Lower leg skin (tissue), 4 donors: ENCODE results near the gene PKD2L2. TPM values are rescaled to one million over a fixed set of nuclear protein-coding genes. Genes with fewer than 3 reads are reported as not detected.
"Not testable (repeated sequence)": the region's sequence is repeated elsewhere in the genome, so short reads cannot be mapped to it uniquely, and the experiment has no call there.

ENCODE experiments used
- DNase-seq, 2 donors: peaks; one replicate each; pipeline ENCODE4 v3.0.0-alpha.2; 2019; ENCODE audit warnings: low spot score in 2 of 2
- H3K4me3 ChIP-seq: fragments of 200-600 bp; sonication (generic); 2 replicates; pipeline ENCODE4 v1.5.1; 2017; ENCODE audit warnings: mild to moderate bottlenecking, low read depth; ENCODE audit not compliant: poor library complexity, severe bottlenecking
- POLR2A ChIP-seq, 2 donors: fragments of 450-650 bp; IDR thresholded peaks; one replicate each; pipeline ENCODE4 v1.6.1; 2016 to 2017; ENCODE audit warnings: antibody characterized with exemption in 2 of 2, mild to moderate bottlenecking in 1 of 2, moderate library complexity in 1 of 2
- WGBS, 2 donors: methylation state at CpG; one replicate each; pipeline ENCODE4 v1.1.5; 2018; 5-methylcytosine and 5-hydroxymethylcytosine counted together
- intact Hi-C: fragments of 100-400 bp; cut with DNase I; formaldehyde crosslinking; loops from one replicate; pipeline ENCODE4 v1.15.0; 2023; ENCODE audit warnings: low total_unique reads
- total RNA-seq, 4 donors: library from RNA; depleted of rRNA; stranded (reverse); fragments of >200 nt; gene quantifications; one replicate each; pipeline ENCODE4 v1.1.0, GENCODE V29; 2016
- TF ChIP-seq, protein P1 (sequence below), 3 donors: fragments of 450-650 bp; IDR thresholded peaks; one replicate each; pipeline ENCODE4 v1.5.1; 2016; ENCODE audit warnings: antibody characterized with exemption in 3 of 3, mild to moderate bottlenecking in 3 of 3, moderate library complexity in 2 of 3

Gene PKD2L2
- total RNA-seq, 4 donors from 2014 or later: not detected

DNA sequence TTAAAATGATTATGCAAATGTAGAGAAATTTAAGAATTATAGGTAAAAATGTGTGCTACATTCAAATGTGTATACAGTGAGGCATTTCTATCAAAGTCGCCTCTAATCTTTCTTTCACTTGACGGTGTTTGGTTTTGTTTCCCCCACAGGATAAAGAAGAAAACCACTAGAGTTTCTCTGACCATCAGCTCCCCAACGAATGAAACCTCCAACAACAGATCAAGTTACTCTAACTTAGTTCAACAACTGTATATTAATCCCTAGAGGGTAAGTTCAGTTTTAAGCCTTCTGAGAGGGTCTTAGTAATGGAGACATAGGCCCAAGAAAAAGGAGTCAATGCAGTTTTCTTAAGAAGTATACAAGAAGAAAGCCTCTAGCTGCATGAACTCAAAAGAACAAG lies 33.1 kb upstream of the PKD2L2 start:
- TF ChIP-seq POLR2A (IDR thresholded peaks at IDR 0.05): no peak
- TF ChIP-seq, protein P1, sequence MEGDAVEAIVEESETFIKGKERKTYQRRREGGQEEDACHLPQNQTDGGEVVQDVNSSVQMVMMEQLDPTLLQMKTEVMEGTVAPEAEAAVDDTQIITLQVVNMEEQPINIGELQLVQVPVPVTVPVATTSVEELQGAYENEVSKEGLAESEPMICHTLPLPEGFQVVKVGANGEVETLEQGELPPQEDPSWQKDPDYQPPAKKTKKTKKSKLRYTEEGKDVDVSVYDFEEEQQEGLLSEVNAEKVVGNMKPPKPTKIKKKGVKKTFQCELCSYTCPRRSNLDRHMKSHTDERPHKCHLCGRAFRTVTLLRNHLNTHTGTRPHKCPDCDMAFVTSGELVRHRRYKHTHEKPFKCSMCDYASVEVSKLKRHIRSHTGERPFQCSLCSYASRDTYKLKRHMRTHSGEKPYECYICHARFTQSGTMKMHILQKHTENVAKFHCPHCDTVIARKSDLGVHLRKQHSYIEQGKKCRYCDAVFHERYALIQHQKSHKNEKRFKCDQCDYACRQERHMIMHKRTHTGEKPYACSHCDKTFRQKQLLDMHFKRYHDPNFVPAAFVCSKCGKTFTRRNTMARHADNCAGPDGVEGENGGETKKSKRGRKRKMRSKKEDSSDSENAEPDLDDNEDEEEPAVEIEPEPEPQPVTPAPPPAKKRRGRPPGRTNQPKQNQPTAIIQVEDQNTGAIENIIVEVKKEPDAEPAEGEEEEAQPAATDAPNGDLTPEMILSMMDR (IDR thresholded peaks at IDR 0.05): no peak
- intact Hi-C loops: no loop called here
- H3K4me3 ChIP-seq: no peak overlapping the region
- no peak for DNase-seq
- 77 to 87% methylated on average over 3 of the region's 3 CpGs for WGBS, 2 donors

DNA sequence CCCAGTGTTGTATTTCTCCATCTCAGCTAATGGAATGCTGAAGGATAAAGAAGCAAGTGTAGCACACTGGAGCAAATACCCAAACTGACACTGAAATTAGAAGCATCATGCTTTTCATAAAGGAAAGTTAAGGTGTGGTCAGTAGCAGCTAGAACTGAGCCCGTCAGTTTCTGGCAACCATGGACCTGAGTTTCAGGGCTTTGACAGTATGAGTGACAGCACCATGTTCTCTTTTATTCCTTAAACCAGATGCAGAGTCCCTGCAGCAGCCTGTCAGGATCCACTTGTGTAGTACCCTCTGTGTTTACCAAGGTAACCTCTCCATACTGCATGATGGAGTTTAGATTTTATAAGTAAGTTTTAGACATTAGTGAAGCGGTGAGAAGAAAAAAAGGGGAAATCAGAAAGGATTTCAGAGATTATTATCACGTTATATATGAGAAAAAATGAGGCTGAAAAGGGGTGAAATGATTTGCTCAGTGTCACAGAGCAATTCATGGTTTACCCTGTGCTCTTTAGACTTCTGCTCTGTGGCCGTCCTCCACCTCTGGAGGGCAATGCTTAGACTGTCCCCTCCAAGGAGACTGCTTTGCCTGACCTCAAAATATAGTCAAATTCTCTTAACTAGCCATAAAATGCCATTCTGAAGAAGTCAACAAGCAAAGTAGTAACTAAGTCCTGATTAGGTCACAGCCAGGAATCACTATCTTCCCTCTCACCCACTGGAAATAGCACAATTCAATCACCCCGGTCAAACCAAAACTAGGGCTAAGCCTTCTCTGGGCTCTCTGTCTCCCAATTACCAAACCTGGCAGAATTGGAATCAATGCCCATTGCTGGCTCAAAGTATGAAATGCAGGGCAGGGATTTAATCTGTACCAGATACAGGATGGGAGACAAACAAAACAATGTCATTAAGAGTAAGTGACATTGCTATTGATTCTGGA lies 32.1 kb upstream of the PKD2L2 start:
- no peak for DNase-seq
- H3K4me3 ChIP-seq: no peak overlapping the region
- intact Hi-C loops: no loop called here
- TF ChIP-seq POLR2A (IDR thresholded peaks at IDR 0.05): no peak
- TF ChIP-seq, protein P1 (IDR thresholded peaks at IDR 0.05): no peak
- WGBS, 2 donors: 81 to 82% methylated on average over 5 of the region's 5 CpGs

DNA sequence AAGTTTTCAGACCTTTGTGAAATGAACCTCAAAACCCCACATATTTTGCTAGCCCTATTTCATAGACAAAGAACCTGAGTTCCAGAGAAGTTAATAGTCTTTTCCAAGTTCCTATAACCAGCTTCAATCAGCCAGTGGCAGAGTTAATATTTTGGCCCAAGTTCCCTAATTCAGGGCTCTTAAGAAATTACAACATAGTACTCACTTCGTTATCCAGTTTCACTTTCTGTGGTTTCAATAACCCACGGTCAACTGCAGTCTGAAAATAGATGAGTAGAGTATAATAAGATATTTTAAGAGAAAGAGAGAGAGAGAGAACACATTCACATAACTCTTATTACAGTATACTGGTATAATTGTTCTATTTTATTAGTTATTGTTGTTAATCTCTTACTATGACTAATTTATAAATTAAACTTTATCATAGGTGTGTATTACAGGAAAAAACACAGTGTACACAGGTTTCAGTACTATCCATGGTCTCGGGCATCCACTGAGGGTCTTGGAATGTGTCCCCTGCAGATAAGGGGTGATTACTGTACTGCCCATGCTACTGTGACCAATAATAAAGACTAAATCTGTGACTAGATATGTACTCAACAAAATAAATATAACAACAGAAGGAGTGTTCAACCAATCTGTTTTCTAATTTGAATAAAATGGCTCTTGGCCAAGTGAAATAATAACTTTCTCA lies 30.9 kb upstream of the PKD2L2 start:
- TF ChIP-seq POLR2A (IDR thresholded peaks at IDR 0.05): no peak
- TF ChIP-seq, protein P1 (IDR thresholded peaks at IDR 0.05): no peak
- intact Hi-C loops: no loop called here
- 28 to 29% methylated on average over 3 of the region's 3 CpGs for WGBS, 2 donors
- H3K4me3 ChIP-seq: no peak overlapping the region
- DNase-seq: no peak

DNA sequence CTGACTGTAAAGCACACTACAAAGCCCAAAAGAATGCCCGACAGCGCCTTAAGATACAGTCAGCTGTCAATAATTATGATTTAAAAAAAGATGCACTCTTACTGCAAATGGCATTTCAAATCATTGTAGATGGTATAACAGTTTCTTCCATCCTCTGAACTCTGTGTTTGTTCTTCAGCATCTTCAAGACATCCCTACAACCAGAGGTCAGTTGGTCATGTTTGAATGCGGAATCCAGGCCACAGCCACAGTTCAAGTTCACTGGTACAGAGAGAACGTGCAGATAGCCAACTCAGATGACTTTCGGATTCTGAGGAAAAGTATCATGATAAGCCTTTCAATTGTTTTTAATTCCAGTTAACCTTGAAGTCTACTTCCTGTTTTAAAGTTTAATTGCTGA lies 30.3 kb upstream of the PKD2L2 start:
- WGBS, 2 donors: 80 to 86% methylated on average over 5 of the region's 5 CpGs
- intact Hi-C loops: no loop called here
- no peak for DNase-seq
- TF ChIP-seq, protein P1 (IDR thresholded peaks at IDR 0.05): no peak
- no peak for TF ChIP-seq POLR2A (IDR thresholded peaks at IDR 0.05)
- H3K4me3 ChIP-seq: no peak overlapping the region

DNA sequence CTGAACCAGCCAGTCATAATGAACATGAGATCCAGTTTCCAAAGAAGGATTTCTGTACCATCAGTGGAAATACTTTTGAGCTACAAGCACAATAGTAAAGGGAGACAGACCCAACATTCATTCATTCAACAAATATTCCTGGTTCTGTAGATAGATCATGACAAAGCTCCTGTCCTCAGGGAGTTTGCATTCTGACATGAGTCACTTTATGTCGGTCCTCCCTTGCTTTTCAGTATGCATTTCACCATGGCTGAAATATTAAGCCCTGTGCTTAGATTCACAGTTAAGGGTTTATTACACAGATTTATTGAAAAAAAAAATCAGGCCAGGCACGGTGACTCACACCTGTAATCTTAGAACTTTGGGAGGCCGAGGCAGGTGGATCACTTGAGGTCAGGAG lies 27.0 kb upstream of the PKD2L2 start:
- no peak for TF ChIP-seq POLR2A (IDR thresholded peaks at IDR 0.05)
- TF ChIP-seq, protein P1 (IDR thresholded peaks at IDR 0.05): no peak
- WGBS, 2 donors: 90 to 91% methylated on average over 3 of the region's 3 CpGs
- no peak for DNase-seq
- intact Hi-C loops: no loop called here
- no peak overlapping the region for H3K4me3 ChIP-seq

DNA sequence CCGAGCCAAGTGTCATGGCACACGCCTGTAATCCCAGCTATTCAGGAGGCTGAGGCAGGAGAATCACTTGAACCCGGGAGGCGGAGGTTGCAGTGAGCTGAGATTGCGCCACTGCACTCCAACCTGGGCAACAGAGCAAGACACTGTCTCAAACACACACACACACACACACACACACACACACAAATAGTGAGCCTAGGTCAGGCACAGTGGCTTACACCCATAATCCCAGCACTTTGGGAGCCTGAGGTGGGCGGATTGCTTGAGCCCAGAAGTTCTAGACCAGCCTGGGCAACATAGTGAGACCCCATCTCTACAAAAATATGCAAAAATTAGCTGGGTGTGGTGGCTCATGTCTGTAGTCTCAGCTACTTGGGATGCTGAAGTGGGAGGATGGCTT lies 25.6 kb upstream of the PKD2L2 start:
- DNase-seq, H3K4me3 ChIP-seq, intact Hi-C loops: not testable (repeated sequence)
- 89 to 93% methylated on average over 6 of the region's 6 CpGs for WGBS, 2 donors
